HT-29 (cell line): ENCODE measurements around the gene NDUFA11. TPM values are rescaled to one million over a fixed set of nuclear protein-coding genes. Genes with fewer than 3 reads are reported as not detected.
"Not testable (repeated sequence)": the region's sequence is repeated elsewhere in the genome, so short reads cannot be mapped to it uniquely, and the experiment has no call there.

Experiments
- DNase-seq: peaks from one replicate; pipeline ENCODE4 v3.0.0-alpha.2; 2015; ENCODE audit warnings: low spot score
- total RNA-seq: library from RNA; depleted of rRNA; stranded (reverse); fragments of >200 nt; shearing (Covaris generic); gene quantifications from 2 replicates; pipeline ENCODE4 v1.2.3, GENCODE V29; 2014; rRNA removed

NDUFA11 gene
- total RNA-seq, 1 experiment from 2014 or later, result 313 TPM

DNA sequence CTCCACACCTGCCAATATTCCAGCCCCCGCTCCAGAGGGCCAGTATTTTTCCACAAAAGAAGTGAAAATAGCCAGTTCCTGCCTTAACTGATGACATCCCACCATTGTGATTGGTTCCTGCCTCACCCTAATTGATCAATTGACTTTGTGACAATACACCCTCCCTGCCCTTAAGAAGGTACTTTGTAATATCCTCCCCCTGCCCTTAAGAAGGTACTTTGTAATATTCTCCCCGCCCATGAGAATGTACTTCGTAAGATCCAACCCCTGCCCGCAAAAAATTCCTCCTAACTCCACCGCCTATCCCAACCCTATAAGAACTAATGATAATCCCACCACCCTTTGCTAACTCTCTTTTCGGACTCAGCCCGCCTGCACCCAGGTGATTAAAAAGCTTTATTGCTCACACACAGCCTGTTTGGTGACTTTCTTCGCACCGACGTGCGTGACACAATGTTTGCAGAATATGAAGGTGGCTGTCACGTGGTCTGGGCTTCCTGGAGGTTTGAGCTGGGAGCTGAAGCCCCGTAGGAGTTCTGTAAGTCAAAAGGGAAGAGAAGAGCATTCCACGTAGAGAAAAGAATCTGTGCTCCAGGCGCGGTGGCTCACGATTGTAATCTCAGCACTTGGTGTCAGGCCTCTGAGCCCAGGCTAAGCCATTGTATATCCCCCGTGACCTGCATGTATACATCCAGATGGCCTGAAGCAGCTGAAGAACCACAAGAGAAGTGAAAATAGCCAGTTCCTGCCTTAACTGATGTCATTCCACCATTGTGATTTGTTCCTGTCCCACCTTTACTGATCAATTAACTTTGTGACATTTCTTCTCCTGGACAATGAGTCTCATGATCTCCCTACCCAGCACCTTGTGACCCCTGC lies 46.1 kb downstream of the NDUFA11 start:
- DNase-seq, result no peak

DNA sequence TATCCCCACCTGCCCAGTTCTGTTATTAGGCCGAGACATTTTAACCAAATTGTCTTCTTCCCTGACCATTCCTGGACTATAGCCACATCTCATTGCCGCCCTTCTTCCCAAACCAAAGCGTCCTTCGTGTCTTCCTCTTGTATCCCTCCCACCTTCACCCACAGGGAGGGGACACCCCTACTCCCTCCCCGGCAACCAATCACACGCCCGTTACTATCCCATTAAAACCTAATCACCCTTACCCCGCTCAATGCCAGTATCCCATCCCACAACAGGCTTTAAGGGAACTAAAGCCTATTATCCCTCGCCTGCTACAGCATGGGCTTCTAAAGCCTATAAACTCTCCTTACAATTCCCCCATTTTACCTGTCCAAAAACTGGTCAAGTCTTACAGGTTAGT lies 48.4 kb downstream of the NDUFA11 start:
- DNase-seq, result not testable (repeated sequence)

DNA sequence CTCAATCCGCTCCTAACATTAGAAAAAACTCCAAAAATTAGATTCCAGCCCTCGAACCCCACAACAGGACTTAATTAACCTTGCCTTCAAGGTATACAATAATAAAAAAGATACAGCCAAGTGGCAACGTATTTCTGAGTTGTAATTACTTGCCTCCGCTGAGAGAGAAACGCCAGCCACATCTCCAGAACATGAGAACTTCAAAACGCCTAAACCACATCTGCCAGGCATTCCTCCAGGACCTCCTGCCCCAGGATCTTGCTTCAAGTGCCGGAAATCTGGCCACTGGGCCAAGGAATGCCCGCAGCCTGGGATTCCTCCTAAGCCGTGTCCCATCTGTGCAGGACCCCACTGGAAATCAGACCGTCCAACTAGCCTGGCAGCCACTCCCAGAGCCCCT lies 49.5 kb downstream of the NDUFA11 start:
- DNase-seq, result not testable (repeated sequence)

DNA sequence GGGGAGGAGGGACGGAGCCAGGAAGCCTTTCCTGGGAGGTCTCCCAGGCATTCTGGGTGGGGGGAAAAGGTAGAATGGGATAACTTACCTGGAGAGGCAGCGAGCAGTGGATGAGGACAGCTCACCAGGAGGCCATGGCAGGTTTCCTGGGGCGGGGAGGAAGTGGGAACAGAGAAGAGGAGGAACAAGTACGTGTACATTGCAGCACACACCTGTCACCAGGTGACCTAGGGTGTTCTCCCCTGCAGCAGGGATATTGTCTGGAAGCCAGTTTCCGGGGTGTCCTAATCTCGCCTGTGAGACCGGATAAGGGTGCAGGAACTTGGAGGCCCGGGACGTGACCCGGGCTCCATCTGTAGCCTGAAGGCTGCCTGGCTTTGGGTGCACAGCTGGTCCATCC lies 52.3 kb downstream of the NDUFA11 start, which contains the start of gene FUT3:
TSS of gene FUT3 (minus strand) at position 148 of the 400 bp plus-strand sequence.
- DNase-seq, result no peak

DNA sequence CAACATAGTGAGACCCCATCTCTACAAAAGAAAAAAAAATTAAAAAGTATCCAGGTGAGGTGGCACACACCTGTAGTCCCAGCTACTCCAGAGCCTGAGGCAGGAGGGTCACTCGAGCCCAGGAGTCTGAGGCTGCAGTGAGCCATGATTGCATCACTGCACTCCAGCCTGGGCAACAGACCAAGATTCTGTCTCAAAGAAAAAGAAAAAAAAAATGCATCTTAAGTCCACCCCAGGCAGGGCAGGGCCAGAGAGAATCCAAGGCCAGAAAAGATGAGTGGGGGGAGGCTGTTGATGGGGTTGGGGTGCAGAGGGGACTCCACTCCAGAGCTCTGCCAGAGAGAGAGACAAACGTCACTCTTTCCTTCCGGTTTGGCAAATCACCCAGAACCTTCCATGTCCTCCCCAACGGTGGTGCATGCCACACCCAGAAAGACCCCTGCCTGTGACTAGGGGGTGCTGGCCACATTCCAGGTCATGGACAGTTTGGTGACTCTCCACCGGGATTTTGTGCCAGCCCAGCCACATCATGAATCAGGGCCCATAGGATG lies 52.8 kb downstream of the NDUFA11 start:
- no peak for DNase-seq

DNA sequence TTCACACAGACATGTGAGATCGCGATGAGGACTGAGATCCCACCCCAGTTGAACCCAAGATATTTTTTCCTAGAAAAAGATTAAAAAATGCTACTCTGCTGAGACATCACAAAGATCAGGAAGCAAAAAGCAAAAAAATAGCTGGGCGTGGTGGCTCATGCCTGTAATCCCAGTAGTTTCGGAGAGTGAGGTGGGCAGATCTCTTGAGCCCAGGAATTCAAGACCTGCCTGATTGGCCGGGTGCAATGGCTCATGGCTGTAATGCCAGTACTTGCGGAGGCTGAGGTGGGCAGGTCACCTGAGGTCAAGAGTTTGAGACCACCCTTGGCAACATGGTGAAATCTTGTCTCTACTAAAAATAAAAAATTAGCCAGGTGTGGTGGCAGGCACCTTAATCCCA lies 53.4 kb downstream of the NDUFA11 start:
- DNase-seq, result no peak

DNA sequence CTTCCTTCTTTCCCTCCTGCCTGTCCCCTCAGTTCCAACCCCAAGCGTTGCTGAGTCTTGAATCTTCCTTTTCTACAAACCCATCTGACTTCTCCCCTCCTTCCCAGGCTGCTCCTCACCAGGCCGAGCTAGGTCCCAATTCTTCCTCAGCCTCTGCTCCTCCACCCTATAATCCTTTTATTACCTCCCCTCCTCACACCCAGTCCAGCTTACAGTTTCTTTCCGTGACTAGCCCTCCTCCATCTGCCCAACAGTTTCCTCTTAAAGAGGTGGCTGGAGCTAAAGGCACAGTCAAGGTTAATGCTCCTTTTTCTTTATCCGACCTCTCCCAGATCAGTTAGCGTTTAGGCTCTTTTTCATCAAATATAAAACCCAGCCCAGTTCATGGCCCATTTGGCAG lies 55.0 kb downstream of the NDUFA11 start:
- DNase-seq, result not testable (repeated sequence)

DNA sequence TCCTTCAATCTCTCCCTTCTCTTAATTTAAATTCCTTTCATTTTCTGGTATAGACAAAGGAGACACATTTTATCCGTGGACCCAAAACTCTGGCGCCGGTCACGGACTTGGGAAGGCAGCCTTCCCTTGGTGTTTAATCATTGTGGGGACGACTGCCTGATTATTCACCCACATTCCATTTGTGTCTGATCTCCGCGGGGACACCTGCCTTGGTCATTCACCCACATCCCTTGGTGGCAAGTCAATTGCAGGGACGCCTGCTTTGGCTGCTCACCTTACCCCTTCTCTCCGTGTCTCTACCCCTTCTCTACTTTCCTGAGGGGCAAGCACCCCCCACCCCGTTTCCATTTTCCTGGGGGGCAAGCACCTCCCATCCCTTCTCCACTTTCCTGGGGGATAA lies 55.7 kb downstream of the NDUFA11 start:
- not testable (repeated sequence) for DNase-seq

Other genes starting within 250 kb of the NDUFA11 start
- gene MICOS13, start 223.3 kb downstream of the NDUFA11 start, total RNA-seq, result 222 and 223 TPM in 2 replicates
- gene HSD11B1L, start 222.8 kb downstream of the NDUFA11 start, total RNA-seq, result 2.1 and 4.1 TPM in 2 replicates
- gene RPL36, start 213.5 kb downstream of the NDUFA11 start, total RNA-seq, result 1,326 and 1,347 TPM in 2 replicates
- gene LONP1, start 183.6 kb downstream of the NDUFA11 start, total RNA-seq, result 92.1 and 95.2 TPM in 2 replicates
- not detected in 2 replicates for gene CATSPERD, start 183.2 kb downstream of the NDUFA11 start, total RNA-seq
- gene PRR22, start 119.0 kb downstream of the NDUFA11 start, total RNA-seq, result 2.1 and 3.9 TPM in 2 replicates
- gene DUS3L, start 112.6 kb downstream of the NDUFA11 start, total RNA-seq, result 81.1 and 90.4 TPM in 2 replicates
- 0.21 TPM in 1 of 2 replicates, not detected in the other for gene NRTN, start 98.7 kb downstream of the NDUFA11 start, total RNA-seq
- not detected in 2 replicates for gene FUT6, start 64.1 kb downstream of the NDUFA11 start, total RNA-seq
- gene FUT3, start 52.3 kb downstream of the NDUFA11 start, total RNA-seq, result 2.8 and 3.9 TPM in 2 replicates
- gene FUT5, start 33.2 kb downstream of the NDUFA11 start, total RNA-seq, result not detected in 2 replicates
- gene VMAC, start 1.1 kb upstream of the NDUFA11 start, total RNA-seq, result 3.5 and 6.0 TPM in 2 replicates
- gene CAPS, start 10.5 kb upstream of the NDUFA11 start, total RNA-seq, result 13.9 and 20.1 TPM in 2 replicates
- 62.1 and 79.3 TPM in 2 replicates for gene RANBP3, start 74.3 kb upstream of the NDUFA11 start, total RNA-seq
- gene RFX2, start 206.7 kb upstream of the NDUFA11 start, total RNA-seq, result 11.8 and 18.8 TPM in 2 replicates
- gene ACSBG2, start 231.9 kb upstream of the NDUFA11 start, total RNA-seq, result not detected in 2 replicates